Choroid plexus epithelial cell (primary cell): ENCODE measurements around the gene CMYA5.

Source experiments
- DNase-seq: peaks from one replicate; pipeline ENCODE4 v3.0.0-alpha.2; 2010; ENCODE audit warnings: low read depth
- H3K4me3 ChIP-seq: 2 replicates; pipeline ENCODE4 v1.5.1; 2011; ENCODE audit warnings: low read depth, mild to moderate bottlenecking, control low read depth, low read length, moderate library complexity
- TF ChIP-seq, protein P1 (sequence below): conservative IDR thresholded peaks from 2 replicates; pipeline ENCODE4 v1.5.1; 2011; ENCODE audit warnings: low read depth, mild to moderate bottlenecking, control low read depth, inconsistent platforms, low read length, moderate library complexity

Gene CMYA5

DNA sequence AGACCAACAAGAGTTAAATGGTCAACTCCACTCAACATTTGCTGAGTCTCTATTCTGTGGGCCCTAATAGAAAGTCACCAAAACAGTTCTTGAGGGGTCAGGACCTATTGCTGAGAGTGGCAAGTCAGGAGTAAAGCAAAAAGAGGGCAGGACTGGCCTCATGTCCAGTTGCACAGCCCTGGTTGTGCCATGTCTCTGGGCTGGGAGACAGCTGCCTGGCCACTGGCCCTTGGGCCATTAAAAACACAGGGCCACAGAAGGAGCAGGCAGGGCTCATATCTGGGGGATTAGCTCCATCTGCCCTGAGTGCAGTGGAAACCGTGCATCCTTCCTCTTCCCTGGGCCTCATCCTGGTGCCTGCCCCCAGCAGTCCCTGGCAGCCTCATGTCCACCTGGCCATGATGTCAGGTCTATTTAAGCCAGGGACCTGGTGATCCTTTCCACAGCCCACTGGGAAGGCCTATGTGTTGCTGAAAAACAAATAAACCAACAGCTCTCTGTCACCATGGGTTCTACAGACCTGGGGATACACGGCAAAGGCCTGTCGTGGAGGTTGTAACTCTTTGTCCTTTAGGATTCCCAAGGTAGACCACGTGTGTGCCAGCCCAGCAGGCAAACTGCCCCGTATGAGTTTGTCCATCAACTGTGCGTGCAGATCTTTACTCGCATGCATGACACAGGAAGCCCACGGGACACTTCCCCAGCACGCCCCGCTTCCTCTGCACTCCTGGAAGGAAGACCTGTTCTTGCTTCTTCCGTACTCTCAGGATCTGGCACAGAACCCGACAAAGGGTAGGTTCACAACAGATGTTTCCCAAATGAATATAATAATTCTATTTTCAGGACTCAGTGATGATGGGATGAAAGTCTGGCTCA, 152.6 kb downstream of the CMYA5 start:
- TF ChIP-seq, protein P1, sequence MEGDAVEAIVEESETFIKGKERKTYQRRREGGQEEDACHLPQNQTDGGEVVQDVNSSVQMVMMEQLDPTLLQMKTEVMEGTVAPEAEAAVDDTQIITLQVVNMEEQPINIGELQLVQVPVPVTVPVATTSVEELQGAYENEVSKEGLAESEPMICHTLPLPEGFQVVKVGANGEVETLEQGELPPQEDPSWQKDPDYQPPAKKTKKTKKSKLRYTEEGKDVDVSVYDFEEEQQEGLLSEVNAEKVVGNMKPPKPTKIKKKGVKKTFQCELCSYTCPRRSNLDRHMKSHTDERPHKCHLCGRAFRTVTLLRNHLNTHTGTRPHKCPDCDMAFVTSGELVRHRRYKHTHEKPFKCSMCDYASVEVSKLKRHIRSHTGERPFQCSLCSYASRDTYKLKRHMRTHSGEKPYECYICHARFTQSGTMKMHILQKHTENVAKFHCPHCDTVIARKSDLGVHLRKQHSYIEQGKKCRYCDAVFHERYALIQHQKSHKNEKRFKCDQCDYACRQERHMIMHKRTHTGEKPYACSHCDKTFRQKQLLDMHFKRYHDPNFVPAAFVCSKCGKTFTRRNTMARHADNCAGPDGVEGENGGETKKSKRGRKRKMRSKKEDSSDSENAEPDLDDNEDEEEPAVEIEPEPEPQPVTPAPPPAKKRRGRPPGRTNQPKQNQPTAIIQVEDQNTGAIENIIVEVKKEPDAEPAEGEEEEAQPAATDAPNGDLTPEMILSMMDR, result no peak
- DNase-seq, result no peak
- no peak overlapping the region for H3K4me3 ChIP-seq

DNA sequence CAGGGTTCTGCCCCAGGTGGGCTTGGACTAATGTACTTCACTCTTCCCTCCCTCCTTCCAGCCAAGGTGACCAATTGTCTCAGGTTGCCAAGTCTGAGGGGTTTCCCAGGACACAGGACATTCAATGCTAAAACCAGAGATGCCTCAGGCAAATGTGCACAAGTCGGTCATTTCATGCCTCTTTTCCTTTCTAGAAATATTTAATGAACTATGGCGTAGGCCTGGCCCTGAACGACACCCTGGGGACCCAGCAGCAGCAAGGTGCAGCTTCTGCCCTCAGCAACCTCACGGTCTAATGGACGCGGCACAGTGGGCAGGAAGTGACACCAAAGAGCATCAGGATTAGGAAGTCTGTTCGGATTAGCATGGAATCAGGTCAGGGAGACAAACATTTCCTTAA, 153.4 kb downstream of the CMYA5 start:
- DNase-seq, result no peak
- H3K4me3 ChIP-seq, result no peak overlapping the region
- TF ChIP-seq, protein P1, result no peak

DNA sequence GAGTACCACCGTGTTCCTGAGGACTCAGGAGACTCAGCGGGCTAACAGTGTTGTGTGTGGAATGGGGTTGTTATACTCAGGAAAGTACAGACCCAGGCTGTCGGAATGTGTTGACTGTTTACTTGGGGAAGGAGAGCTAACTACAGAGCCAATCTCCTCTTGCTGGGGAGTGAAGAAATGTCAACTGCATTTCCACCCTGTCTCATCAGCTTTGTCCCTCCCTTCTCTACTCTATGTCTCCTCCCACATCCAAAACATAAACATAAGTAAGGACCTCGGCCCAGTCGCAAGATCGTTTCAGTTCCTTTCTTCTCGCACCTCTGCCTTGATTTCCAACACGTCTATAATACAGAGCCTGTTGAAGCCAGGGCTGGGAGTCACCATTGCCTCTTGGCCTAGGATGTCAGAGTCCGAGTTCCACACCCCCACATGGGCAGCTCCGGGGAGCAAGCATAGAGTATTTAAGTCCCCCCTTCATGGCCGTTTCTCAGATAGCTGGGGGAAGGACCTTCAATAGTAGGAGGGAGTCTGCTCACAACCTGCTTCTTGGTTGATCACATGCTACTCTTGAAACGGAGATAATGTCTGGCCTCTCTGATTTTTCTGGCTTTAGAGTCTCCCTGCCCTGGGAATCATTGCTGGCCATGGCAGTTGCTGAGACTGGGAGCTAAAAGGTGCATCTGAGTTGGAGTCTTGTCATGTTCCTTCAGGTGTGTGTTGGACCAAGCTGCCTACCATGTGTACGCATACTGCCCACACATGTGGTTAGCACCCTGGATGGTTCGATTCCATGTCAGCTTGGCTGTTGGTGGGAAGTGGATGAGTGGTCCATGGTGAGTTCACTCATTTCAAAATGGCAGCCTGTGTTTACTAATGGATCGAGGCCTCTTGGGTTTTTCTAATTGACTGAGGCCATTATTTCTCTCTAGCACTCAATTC, 154.1 kb downstream of the CMYA5 start:
- DNase-seq, result no peak
- no peak overlapping the region for H3K4me3 ChIP-seq
- TF ChIP-seq, protein P1, result no peak

DNA sequence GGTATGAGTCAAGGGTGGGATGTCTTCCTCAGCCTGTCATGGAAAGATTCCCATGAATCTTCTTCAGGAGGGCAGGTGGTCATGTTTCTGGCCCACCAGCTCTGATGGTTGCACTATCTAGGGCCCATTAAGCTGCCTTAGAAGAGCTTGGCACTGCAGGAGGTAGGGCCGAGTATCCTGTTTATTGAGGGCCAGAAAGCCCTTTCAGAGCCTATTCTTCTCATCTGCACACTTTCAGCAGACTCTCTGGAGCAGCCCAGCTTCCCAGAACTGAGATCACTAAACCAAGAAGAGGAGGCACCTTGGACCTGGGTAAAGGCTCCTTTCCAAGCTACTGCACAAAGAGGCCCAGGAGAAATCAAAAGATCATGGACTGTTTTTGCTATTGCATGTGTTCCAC, 154.9 kb downstream of the CMYA5 start:
- TF ChIP-seq, protein P1, result no peak

DNA sequence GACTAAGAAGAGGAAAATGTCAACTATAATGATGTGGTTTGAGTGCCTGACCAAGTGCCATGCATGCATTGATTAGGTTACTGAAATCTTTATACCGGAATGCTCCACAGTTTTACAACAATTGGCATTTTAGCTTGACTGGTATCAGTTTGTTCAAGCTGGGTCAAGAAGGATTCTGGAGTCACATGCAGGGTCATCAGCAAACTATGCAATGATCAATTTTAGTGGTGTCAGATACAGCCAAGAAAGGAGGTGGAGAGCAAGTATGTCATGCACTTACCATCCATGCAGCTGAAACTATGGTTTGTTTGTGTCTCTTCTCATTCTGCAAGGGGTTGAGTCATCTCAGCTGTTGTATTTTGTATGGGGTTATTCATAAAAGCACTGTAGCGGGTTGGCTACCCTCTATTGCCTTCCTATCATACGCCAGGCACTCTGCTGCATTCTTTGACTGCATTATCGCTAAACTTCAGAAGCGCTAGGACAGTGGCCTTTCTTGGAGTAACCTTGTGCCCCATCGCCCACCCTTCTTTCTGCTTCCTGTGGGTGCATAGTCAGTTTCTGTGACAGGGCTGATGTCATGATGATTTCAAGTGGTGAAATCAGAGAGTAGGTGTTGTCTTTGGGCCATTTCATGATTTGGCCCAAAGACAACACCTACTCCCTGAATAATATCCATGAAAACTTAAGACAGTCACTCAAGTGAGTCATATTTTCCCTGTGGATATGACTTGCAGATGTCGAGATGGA, 156.0 kb downstream of the CMYA5 start:
- no peak overlapping the region for H3K4me3 ChIP-seq
- TF ChIP-seq, protein P1, result no peak
- peak; percentile 7 for DNase-seq

More for the DNA sequence above, 154.9 kb downstream of the CMYA5 start:
- H3K4me3 ChIP-seq, result no peak overlapping the region
- DNase-seq, result no peak

DNA sequence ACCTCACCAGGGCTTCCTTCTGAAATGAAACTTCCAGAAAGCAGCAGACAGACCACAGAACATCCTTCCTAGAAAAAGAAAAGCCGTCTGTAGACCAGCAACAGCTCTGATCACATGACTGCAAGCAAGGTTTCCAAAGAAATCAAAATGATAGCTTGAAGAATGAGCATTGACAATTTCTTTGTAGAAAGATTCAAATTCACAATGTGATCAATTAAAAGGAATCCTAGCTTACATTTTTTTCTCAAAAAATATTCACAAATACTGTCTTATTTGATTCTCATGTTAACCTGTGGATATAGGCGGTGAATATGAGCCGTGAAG, 156.5 kb downstream of the CMYA5 start:
- DNase-seq, result no peak
- no peak overlapping the region for H3K4me3 ChIP-seq
- TF ChIP-seq, protein P1, result no peak
